Liver (tissue), 3 donors: ENCODE measurements around the gene RGS7.

Experiments
- ATF3 ChIP-seq: IDR thresholded peaks from 2 replicates; pipeline ENCODE4 v1.6.1; 2016; ENCODE audit warnings: antibody characterized with exemption
- CTCF ChIP-seq: fragments of 150-350 bp; IDR thresholded peaks from 2 replicates; pipeline ENCODE4 v1.5.1; 2017; ENCODE audit warnings: improper control_type of control experiment, low read depth, low read length; ENCODE audit not compliant: missing input control
- FOXA1 ChIP-seq: IDR thresholded peaks from 2 replicates; pipeline ENCODE4 v1.6.1; 2016; ENCODE audit warnings: antibody characterized with exemption
- GABPA ChIP-seq, 2 donors: IDR thresholded peaks in 1 of 2; conservative IDR thresholded peaks in 1 of 2; 2 replicates each; pipeline ENCODE4 v1.6.1; 2016; ENCODE audit warnings: antibody characterized with exemption in 2 of 2, mild to moderate bottlenecking in 1 of 2, moderate library complexity in 1 of 2
- NR2F2 ChIP-seq: IDR thresholded peaks from 2 replicates; pipeline ENCODE4 v1.6.1; 2016; ENCODE audit warnings: antibody characterized with exemption
- donor health status: healthy.
- donor health status: healthy.

GRCh38 chr1:240820816-240821215, 536.2 kb downstream of the RGS7 start:
- no peak for TF ChIP-seq ATF3
- no peak for TF ChIP-seq FOXA1
- TF ChIP-seq NR2F2: no peak
- TF ChIP-seq CTCF: no peak
- no peak for TF ChIP-seq GABPA (IDR thresholded peaks at IDR 0.05 in 1 of 2, conservative IDR thresholded peaks at IDR 0.05 in 1 of 2)
